ENCODE results near the gene RAD51D. TPM values are rescaled to one million over a fixed set of nuclear protein-coding genes. Genes with fewer than 3 reads are reported as not detected.

Gene RAD51D
- polyA plus RNA-seq, 1 of the 3 experiments (the other 2 are of a cell fraction) = 11.6 TPM

- Histone ChIP-seq H3F3A (replicated peaks; ENCODE audit: insufficient read depth) (no peaks in the 10 kb centered on the region), H3K9me3 (no peaks in the 10 kb centered on the region), H3K4me2 (no peak overlapping the region), H3K27me3 (ENCODE audit: insufficient read depth) (no peaks in the 10 kb centered on the region), H3K9me2 (no peaks in the 10 kb centered on the region), H3K9ac (no peak overlapping the region), H3K36me3 (replicated peaks in 1 of 2; ENCODE audit: control insufficient read depth in 1 of 2, insufficient read depth in 2 of 2, low read length in 1 of 2) (peaks cover 8 to 44% of the 10 kb centered on the region in 2 experiments), H2AFZ (ENCODE audit: low read depth) (no peak overlapping the region), H3K79me2 (ENCODE audit: insufficient read depth) (no peaks in the 10 kb centered on the region), H4K20me1 (ENCODE audit: insufficient read depth) (no peaks in the 10 kb centered on the region), H3K27ac (ENCODE audit: low read depth in 2 of 2, low read length in 1 of 2) (no peak overlapping the region), H3K4me3 (ENCODE audit: low read depth in 2 of 2, low read length in 1 of 2) (no peak overlapping the region), H3K4me1 (ENCODE audit: control insufficient read depth in 1 of 2, insufficient read depth in 2 of 2, low read depth in 1 of 2, low read length in 1 of 2) (no peaks in the 10 kb centered on the region)
- WGBS (ENCODE audit: low lambda C conversion rate) = 100% methylated on average over 1 of the region's 3 CpGs
- ChIA-PET POLR2A (interaction anchor here (0.9 kb wide), 1 partner anchor 9 kb away, joined by 3 read pairs; no protein-coding TSS in a partner anchor), CTCF (interaction anchor here (1.0 to 5.4 kb wide), 4 partner anchors 11 to 98 kb away, joined by 3 to 24 read pairs (median 7); partner anchors contain the start of genes NLE1 and RAD51D)
- TF ChIP-seq SMC3 (IDR thresholded peaks at IDR 0.05; ENCODE audit: low read depth, low read length) = no peak
- TF ChIP-seq REST (IDR thresholded peaks at IDR 0.05; ENCODE audit: low read depth, low read length) = no peak
- no peak for TF ChIP-seq RXRA (IDR thresholded peaks at IDR 0.05; ENCODE audit: borderline replicate concordance, low read depth)
- no peak for TF ChIP-seq FOSL2 (IDR thresholded peaks at IDR 0.05; ENCODE audit: borderline replicate concordance, low read depth)
- no peak for TF ChIP-seq MEF2A (IDR thresholded peaks at IDR 0.05; ENCODE audit: borderline replicate concordance, low read depth)
- TF ChIP-seq TEAD4 (IDR thresholded peaks at IDR 0.05; ENCODE audit: borderline replicate concordance, insufficient read depth) = no peak
- TF ChIP-seq CTCF (IDR thresholded peaks at IDR 0.05) = no peak
- no peak for TF ChIP-seq GABPA (IDR thresholded peaks at IDR 0.05; ENCODE audit: low read depth)
- TF ChIP-seq EP300 (IDR thresholded peaks at IDR 0.05; ENCODE audit: borderline replicate concordance in 1 of 2, low read depth in 1 of 2, low read length in 1 of 2) = no peak
- no peak for TF ChIP-seq PBX3 (IDR thresholded peaks at IDR 0.05)
- TF ChIP-seq NRF1 (IDR thresholded peaks at IDR 0.05; ENCODE audit: low read depth, low read length) = no peak
- TF ChIP-seq USF2 (IDR thresholded peaks at IDR 0.05; ENCODE audit: borderline replicate concordance, low read depth, low read length) = no peak
- no peak for TF ChIP-seq JUND (IDR thresholded peaks at IDR 0.05)
- DNase-seq = no peak
Measured at GRCh38 chr17:35130392-35130791, 10.7 kb upstream of the RAD51D start.
